Subcutaneous abdominal adipose tissue (tissue), 5 donors: Measurements from ENCODE around the gene STXBP5L.
"Not testable (repeated sequence)": the region's sequence is repeated elsewhere in the genome, so short reads cannot be mapped to it uniquely, and the experiment has no call there.

ENCODE experiments used
- H3K27ac ChIP-seq: one replicate; pipeline ENCODE4 v1.7.0; 2013; ENCODE audit warnings: low read depth, mild to moderate bottlenecking, inconsistent platforms, low read length, moderate library complexity
- H3K27me3 ChIP-seq, 5 donors: one replicate each; pipeline ENCODE4 v1.7.0; 2013; ENCODE audit warnings: low read length in 5 of 5, inconsistent platforms in 1 of 5; ENCODE audit not compliant: control insufficient read depth in 5 of 5, insufficient read depth in 4 of 5
- H3K36me3 ChIP-seq, 5 donors: one replicate each; pipeline ENCODE4 v1.7.0; 2013; ENCODE audit warnings: low read length in 5 of 5; ENCODE audit not compliant: control insufficient read depth in 5 of 5, insufficient read depth in 5 of 5
- H3K4me1 ChIP-seq, 5 donors: one replicate each; pipeline ENCODE4 v1.7.0; 2013; ENCODE audit warnings: low read length in 5 of 5, mild to moderate bottlenecking in 3 of 5, moderate library complexity in 1 of 5; ENCODE audit not compliant: control insufficient read depth in 5 of 5, insufficient read depth in 5 of 5
- H3K4me3 ChIP-seq, 5 donors: one replicate each; pipeline ENCODE4 v1.7.0; 2013; ENCODE audit warnings: low read length in 5 of 5, low read depth in 1 of 5
- H3K9ac ChIP-seq, 5 donors: one replicate each; pipeline ENCODE4 v1.7.0; 2013; ENCODE audit warnings: low read length in 5 of 5, mild to moderate bottlenecking in 4 of 5, moderate library complexity in 3 of 5
- H3K9me3 ChIP-seq, 5 donors: one replicate each; pipeline ENCODE4 v1.7.0; 2013; ENCODE audit warnings: low read length in 5 of 5; ENCODE audit not compliant: control insufficient read depth in 5 of 5
- donor health status: healthy.
- donor health status: healthy.
- donor health status: healthy.
- donor health status: healthy.
- donor health status: healthy.

STXBP5L gene

DNA sequence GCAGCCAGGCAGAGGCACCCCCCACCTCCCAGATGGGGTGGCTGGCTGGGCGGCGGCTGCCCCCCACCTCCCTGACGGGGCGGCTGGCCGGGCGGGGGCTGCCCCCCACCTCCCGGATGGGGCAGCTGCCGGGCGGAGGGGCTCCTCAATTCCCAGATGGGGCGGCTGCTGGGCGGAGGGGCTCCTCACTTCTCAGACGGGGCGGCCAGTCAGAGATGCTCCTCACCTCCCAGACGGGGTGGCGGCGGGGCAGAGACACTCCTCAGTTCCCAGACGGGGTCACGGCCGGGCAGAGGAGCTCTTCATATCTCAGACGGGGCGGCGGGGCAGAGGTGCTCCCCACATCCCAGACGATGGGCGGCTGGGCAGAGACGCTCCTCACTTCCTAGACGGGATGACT lies 282.6 kb downstream of the STXBP5L start:
- not testable (repeated sequence) for H3K36me3 ChIP-seq, H3K4me3 ChIP-seq, H3K27ac ChIP-seq, H3K27me3 ChIP-seq, H3K9ac ChIP-seq, H3K4me1 ChIP-seq
- H3K9me3 ChIP-seq = peaks cover 0 to 14% (median 4%) of the 10 kb centered on the region in 5 donors

DNA sequence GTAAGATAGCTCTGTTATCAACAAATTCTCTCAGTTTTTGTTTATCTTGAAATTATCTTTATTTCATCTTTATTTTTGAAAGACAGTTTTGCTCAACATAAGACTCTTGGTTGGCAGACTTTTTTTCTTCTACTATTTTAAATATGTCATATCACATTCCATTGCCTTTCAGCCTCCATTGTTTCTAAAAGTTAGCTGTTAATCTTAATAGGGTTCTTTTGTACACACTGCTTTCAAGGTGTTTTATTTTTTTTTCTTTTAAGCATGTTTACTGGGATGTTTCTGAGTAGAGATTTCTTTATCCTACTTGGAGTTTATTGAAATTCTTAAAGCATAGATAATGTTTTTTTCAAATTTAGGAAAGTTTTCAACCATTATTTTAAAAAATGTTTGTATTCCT lies 294.6 kb downstream of the STXBP5L start:
- no peak overlapping the region for H3K27ac ChIP-seq
- H3K4me1 ChIP-seq = no peaks in the 10 kb centered on the region
- peaks cover 0 to 10% (median 3%) of the 10 kb centered on the region in 5 donors for H3K9me3 ChIP-seq
- H3K9ac ChIP-seq = no peak overlapping the region
- no peak overlapping the region for H3K4me3 ChIP-seq
- no peaks in the 10 kb centered on the region for H3K27me3 ChIP-seq
- no peaks in the 10 kb centered on the region for H3K36me3 ChIP-seq

- Histone ChIP-seq H3K4me1 (no peaks in the 10 kb centered on the region), H3K9me3 (no peaks in the 10 kb centered on the region), H3K36me3 (no peaks in the 10 kb centered on the region), H3K27ac (no peak overlapping the region), H3K4me3 (no peak overlapping the region), H3K9ac (no peak overlapping the region), H3K27me3 (no peaks in the 10 kb centered on the region)
These were observed 315.1 kb downstream of the STXBP5L start for GRCh38 chr3:121223116-121223515.

GRCh38 chr3:121228971-121229370 lies 321.0 kb downstream of the STXBP5L start:
- Histone ChIP-seq H3K9me3 (no peaks in the 10 kb centered on the region), H3K27me3 (no peaks in the 10 kb centered on the region), H3K27ac (no peak overlapping the region), H3K36me3 (no peaks in the 10 kb centered on the region), H3K9ac (no peak overlapping the region), H3K4me3 (no peak overlapping the region), H3K4me1 (no peaks in the 10 kb centered on the region)

GRCh38 chr3:121230194-121230593 lies 322.2 kb downstream of the STXBP5L start:
- not testable (repeated sequence) for H3K36me3 ChIP-seq

DNA sequence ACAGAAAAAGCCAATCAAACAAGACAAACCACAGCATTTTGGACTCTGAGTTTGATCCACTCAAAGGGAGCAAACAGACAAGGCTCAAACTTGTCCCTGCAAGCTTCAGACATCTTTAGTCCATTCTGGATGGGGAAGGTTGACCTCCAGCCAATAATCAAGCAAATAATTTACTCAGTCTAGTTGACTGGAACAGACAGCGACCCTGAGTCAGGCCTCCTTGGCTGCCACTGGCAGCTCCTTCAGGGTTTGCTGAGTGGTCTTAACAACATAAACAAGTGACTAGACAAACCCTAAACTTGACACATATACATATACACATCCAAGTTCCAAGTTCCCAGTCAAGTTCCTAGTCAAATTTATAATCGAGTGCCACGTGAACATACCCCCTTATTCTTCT lies 323.9 kb downstream of the STXBP5L start:
- Histone ChIP-seq H3K4me1 (no peaks in the 10 kb centered on the region), H3K9ac (no peak overlapping the region), H3K27ac (no peak overlapping the region)

More at GRCh38 chr3:121230194-121230593, 322.2 kb downstream of the STXBP5L start:
- H3K9me3 ChIP-seq, H3K27me3 ChIP-seq, H3K4me3 ChIP-seq, H3K4me1 ChIP-seq, H3K9ac ChIP-seq, H3K27ac ChIP-seq: not testable (repeated sequence)

DNA sequence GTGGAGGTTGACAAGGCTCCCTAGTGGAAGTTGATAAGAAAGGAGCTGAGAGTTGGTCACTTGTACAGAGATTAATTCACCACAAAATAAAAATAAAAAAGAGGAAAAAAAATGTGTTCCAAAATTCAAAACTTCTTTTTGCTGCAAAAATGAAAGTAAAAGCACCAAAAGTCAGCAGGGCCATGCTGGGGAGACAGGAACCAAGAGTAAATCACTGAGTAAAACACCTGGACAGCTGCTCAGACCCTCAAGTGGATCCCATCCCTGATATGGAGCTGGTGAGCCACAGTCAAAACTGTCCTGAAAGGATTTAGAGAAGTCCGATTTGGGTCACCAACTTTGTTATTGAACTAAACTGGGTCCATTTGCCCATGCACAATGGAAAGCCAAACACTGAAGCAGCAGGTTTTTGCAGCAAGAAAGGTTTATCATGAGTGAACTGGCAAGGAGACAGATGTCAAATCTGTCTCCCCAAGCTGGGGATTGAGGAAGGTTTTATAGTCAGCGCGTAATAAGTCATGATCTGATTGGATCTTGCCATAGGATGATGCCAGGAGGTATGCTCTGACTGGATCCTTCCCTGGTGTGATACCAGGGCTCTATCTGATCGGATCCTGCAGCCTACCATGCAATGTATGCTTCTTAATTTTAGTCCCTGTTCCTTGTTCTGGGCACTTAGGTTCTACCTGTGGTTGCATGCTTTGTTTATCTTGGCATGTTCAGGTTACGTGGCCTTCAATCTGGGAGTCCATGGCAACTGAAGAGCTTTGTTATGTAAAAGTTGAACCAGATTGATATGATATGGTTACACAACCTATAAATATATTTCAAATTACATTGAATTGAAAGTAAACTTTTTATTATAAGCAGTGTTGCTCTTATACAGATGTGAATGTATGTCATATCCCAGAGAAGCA lies 324.6 kb downstream of the STXBP5L start:
- no peaks in the 10 kb centered on the region for H3K36me3 ChIP-seq

More for the DNA sequence above, 323.9 kb downstream of the STXBP5L start:
- H3K36me3 ChIP-seq = no peaks in the 10 kb centered on the region
- H3K9me3 ChIP-seq = no peaks in the 10 kb centered on the region
- H3K4me3 ChIP-seq = no peak overlapping the region
- no peaks in the 10 kb centered on the region for H3K27me3 ChIP-seq

GRCh38 chr3:121243208-121243607 lies 335.2 kb downstream of the STXBP5L start:
- H3K9ac ChIP-seq = no peak overlapping the region
- H3K4me3 ChIP-seq = no peak overlapping the region
- H3K4me1 ChIP-seq = no peaks in the 10 kb centered on the region
- H3K9me3 ChIP-seq = peaks cover 0 to 7% (median 0%) of the 10 kb centered on the region in 5 donors
- no peaks in the 10 kb centered on the region for H3K36me3 ChIP-seq
- H3K27ac ChIP-seq = no peak overlapping the region
- H3K27me3 ChIP-seq = no peaks in the 10 kb centered on the region

More for the DNA sequence above, 324.6 kb downstream of the STXBP5L start:
- Histone ChIP-seq H3K4me1 (no peaks in the 10 kb centered on the region), H3K9me3 (no peaks in the 10 kb centered on the region), H3K27me3 (no peaks in the 10 kb centered on the region), H3K27ac (no peak overlapping the region), H3K9ac (no peak overlapping the region), H3K4me3 (no peak overlapping the region)

- H3K9ac ChIP-seq = no peak overlapping the region
- no peaks in the 10 kb centered on the region for H3K36me3 ChIP-seq
- H3K27me3 ChIP-seq = no peaks in the 10 kb centered on the region
- H3K4me1 ChIP-seq = no peaks in the 10 kb centered on the region
- no peak overlapping the region for H3K4me3 ChIP-seq
- peaks cover 0 to 6% (median 0%) of the 10 kb centered on the region in 5 donors for H3K9me3 ChIP-seq
- H3K27ac ChIP-seq = no peak overlapping the region
These were observed 344.7 kb downstream of the STXBP5L start for GRCh38 chr3:121252676-121253075.

GRCh38 chr3:121269389-121269788 lies 361.4 kb downstream of the STXBP5L start:
- H3K4me1 ChIP-seq = no peaks in the 10 kb centered on the region
- no peaks in the 10 kb centered on the region for H3K27me3 ChIP-seq
- H3K27ac ChIP-seq = no peak overlapping the region
- H3K9me3 ChIP-seq = peaks cover 2 to 14% (median 8%) of the 10 kb centered on the region in 5 donors
- no peak overlapping the region for H3K9ac ChIP-seq
- H3K36me3 ChIP-seq = no peaks in the 10 kb centered on the region
- no peak overlapping the region for H3K4me3 ChIP-seq
